ENCODE measurements around the gene PDZRN3.
"Not testable (repeated sequence)": the region's sequence is repeated elsewhere in the genome, so short reads cannot be mapped to it uniquely, and the experiment has no call there.

PDZRN3 gene

DNA sequence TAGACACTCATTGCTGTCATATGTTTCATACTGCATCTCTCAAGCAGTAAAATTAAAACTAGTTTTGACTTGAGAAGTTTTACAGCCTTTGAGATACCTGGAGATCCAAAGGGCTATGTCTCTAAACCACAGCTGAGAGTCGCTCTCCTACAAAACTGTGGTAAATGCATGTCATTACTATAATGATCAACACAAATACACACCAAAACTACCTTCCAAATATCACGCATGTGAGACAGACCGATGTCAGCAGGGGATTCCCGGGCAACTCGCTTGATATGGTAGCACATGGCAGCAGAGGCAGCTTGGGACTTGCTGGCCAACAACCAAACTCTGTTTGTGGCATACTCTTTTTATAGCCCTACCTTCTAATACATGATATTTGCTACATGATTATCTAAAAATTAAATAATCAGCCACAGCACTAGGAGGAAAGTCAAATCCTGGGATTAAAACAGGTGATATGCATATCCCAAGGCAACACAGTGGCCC is 56.3 kb downstream of the PDZRN3 start:
- H3K4me3 Mint-ChIP-seq: no peak overlapping the region
- H3K9me3 Mint-ChIP-seq: no peaks in the 10 kb centered on the region
- no peak overlapping the region for H3K27ac Mint-ChIP-seq
- DNase-seq (no peak), ATAC-seq (no peak)
- no peaks in the 10 kb centered on the region for H3K36me3 Mint-ChIP-seq (ENCODE audit: low read depth)
- peaks cover 26% of the 10 kb centered on the region for H3K27me3 Mint-ChIP-seq
- no peaks in the 10 kb centered on the region for H3K4me1 Mint-ChIP-seq

DNA sequence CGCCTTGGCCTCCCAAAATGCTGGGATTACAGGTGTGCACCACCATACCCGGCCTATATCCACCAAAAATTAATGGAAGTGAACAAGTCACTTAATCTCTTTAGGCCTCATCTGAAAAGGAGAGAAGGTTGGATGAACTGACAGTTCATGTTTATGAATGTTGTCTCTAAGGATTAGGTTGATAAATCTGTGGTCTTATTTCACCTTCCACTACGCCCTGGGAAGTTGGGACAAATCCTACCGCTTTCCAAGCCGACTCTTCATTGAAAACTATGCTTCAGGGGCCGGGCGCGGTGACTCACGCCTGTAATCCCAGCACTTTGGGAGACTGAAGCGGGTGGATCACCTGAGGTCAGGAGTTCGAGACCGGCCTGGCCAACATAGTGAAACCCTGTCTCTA is 59.4 kb downstream of the PDZRN3 start:
- H3K4me3 Mint-ChIP-seq; H3K36me3 Mint-ChIP-seq (ENCODE audit: low read depth); H3K27me3 Mint-ChIP-seq; H3K4me1 Mint-ChIP-seq; H3K9me3 Mint-ChIP-seq; DNase-seq; H3K27ac Mint-ChIP-seq; ATAC-seq: not testable (repeated sequence)

- Mint-ChIP-seq H3K4me1 (no peaks in the 10 kb centered on the region), H3K9me3 (no peaks in the 10 kb centered on the region), H3K27me3 (peaks cover 3% of the 10 kb centered on the region), H3K4me3 (no peak overlapping the region), H3K27ac (no peak overlapping the region), H3K36me3 (ENCODE audit: low read depth) (no peaks in the 10 kb centered on the region)
- ATAC-seq (no peak), DNase-seq (no peak)
Observed at GRCh38 chr3:73563896-73564582, 60.7 kb downstream of the PDZRN3 start.

DNA sequence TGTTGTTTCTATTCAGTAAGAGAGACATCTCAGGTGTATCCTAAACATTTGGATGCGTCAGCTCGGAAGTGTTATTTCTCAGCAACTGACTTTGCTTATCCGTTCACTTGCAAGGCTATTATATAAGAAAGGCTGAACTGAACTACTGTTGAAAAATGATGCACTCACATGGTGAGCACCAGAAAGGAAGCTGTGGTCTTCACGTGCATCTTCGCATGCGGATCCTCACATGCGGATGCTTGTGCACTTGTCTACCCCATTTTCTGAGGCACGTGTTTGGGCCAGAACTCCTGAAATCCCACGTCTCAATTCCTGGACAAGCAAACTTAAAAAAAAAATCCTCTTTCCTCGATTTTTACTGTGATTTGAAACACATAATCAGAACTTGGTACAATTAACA is 63.2 kb downstream of the PDZRN3 start:
- ATAC-seq (no peak), DNase-seq (no peak)
- no peaks in the 10 kb centered on the region for H3K4me1 Mint-ChIP-seq
- H3K27me3 Mint-ChIP-seq: no peaks in the 10 kb centered on the region
- no peak overlapping the region for H3K4me3 Mint-ChIP-seq
- no peaks in the 10 kb centered on the region for H3K36me3 Mint-ChIP-seq (ENCODE audit: low read depth)
- no peaks in the 10 kb centered on the region for H3K9me3 Mint-ChIP-seq
- H3K27ac Mint-ChIP-seq: no peak overlapping the region

DNA sequence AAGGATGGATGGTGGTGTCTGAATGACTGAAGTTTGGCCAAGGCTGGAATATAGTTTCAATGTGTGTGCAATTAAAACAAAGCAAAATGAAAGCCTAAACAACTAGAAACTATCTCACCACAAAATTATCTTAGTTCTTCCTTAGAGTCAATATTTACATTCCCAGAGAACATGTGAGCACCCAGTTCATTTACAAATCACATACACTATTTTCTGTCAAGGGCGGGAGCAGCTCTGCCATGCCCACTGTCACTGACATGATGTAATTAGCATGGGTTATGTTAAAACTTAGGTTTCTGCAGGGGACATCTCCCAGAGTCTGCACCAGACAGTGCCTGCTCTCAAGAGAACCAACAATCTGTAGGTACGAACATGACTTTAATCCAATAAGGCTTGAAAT is 65.0 kb downstream of the PDZRN3 start:
- Mint-ChIP-seq H3K9me3 (no peaks in the 10 kb centered on the region), H3K27me3 (no peaks in the 10 kb centered on the region), H3K4me1 (no peaks in the 10 kb centered on the region), H3K27ac (no peak overlapping the region), H3K36me3 (ENCODE audit: low read depth) (no peaks in the 10 kb centered on the region), H3K4me3 (no peak overlapping the region)
- no peak for ATAC-seq
- DNase-seq: no peak

DNA sequence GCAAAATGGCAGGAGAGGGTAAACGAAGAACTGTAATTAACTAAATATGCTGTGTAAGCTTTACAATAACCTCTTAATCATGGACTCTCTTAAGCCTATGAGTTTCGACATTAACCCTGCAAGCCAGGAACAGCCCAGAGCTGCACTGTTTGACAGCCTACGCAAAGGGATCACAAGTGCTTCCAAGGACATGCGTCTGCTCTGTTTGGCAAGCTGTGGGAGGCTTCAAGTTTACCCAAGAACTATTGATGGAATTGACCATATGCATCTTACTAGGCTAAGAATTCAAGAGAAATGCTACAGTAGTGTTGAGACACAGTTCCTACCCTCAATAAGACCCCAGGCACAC is 66.0 kb downstream of the PDZRN3 start:
- no peaks in the 10 kb centered on the region for H3K36me3 Mint-ChIP-seq (ENCODE audit: low read depth)
- no peak overlapping the region for H3K4me3 Mint-ChIP-seq
- H3K4me1 Mint-ChIP-seq: no peaks in the 10 kb centered on the region
- no peak for ATAC-seq
- H3K9me3 Mint-ChIP-seq: no peaks in the 10 kb centered on the region
- no peaks in the 10 kb centered on the region for H3K27me3 Mint-ChIP-seq
- no peak for DNase-seq
- no peak overlapping the region for H3K27ac Mint-ChIP-seq

DNA sequence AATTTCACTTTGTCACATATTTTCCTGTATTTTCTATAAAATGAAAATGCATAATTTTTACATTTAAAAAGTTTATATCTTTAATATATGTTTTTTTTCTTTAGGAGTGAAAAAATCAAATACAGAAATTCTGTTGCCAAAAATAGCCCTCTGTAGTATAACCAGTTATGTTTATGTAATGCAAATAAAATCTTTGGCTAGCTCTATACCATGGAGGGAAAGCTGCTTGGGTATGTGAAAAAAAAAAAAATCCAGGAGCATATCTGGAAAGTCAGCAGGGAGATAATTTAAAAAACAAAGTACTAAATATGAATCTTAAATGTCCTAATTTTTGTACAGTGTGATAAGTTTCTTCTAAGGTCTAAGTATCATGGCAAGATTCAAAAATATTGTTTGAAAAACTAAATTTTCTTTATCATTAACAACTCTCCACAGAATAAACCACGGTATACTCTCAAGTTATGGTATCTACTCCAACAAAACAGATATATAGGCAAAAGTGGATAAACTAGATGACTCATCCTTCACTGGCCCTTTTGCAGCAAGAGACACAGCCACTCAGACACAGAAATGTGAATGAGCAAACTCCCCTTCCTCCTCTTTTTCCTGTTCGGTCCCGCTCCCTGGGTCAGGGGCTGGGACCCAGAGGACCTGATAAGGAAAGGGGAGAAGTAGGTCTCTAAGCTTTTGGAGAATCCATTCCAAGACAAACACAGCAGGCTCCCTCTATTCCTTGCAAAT is 66.6 kb downstream of the PDZRN3 start:
- ATAC-seq: no peak
- Mint-ChIP-seq H3K9me3 (no peaks in the 10 kb centered on the region), H3K4me1 (no peaks in the 10 kb centered on the region), H3K4me3 (no peak overlapping the region), H3K27ac (no peak overlapping the region), H3K27me3 (no peaks in the 10 kb centered on the region), H3K36me3 (ENCODE audit: low read depth) (no peaks in the 10 kb centered on the region)
- DNase-seq: no peak

GRCh38 chr3:73556520-73557372 is 68.0 kb downstream of the PDZRN3 start:
- DNase-seq (no peak), ATAC-seq (no peak)
- H3K9me3 Mint-ChIP-seq: no peaks in the 10 kb centered on the region
- no peak overlapping the region for H3K4me3 Mint-ChIP-seq
- H3K27ac Mint-ChIP-seq: no peak overlapping the region
- no peaks in the 10 kb centered on the region for H3K27me3 Mint-ChIP-seq
- H3K4me1 Mint-ChIP-seq: no peaks in the 10 kb centered on the region
- no peaks in the 10 kb centered on the region for H3K36me3 Mint-ChIP-seq (ENCODE audit: low read depth)

GRCh38 chr3:73555076-73555475 is 69.7 kb downstream of the PDZRN3 start:
- DNase-seq: no peak

GRCh38 chr3:73552700-73553099 is 72.0 kb downstream of the PDZRN3 start:
- H3K4me1 Mint-ChIP-seq: no peaks in the 10 kb centered on the region
- H3K27me3 Mint-ChIP-seq: no peaks in the 10 kb centered on the region
- H3K36me3 Mint-ChIP-seq (ENCODE audit: low read depth): no peaks in the 10 kb centered on the region
- ATAC-seq: no peak
- no peaks in the 10 kb centered on the region for H3K9me3 Mint-ChIP-seq
- H3K27ac Mint-ChIP-seq: no peak overlapping the region
- H3K4me3 Mint-ChIP-seq: no peak overlapping the region
- DNase-seq: no peak

More at GRCh38 chr3:73555076-73555475, 69.7 kb downstream of the PDZRN3 start:
- H3K27ac Mint-ChIP-seq: no peak overlapping the region
- H3K4me3 Mint-ChIP-seq: no peak overlapping the region
- H3K36me3 Mint-ChIP-seq (ENCODE audit: low read depth): no peaks in the 10 kb centered on the region
- H3K4me1 Mint-ChIP-seq: no peaks in the 10 kb centered on the region
- no peaks in the 10 kb centered on the region for H3K9me3 Mint-ChIP-seq
- no peak for ATAC-seq
- no peaks in the 10 kb centered on the region for H3K27me3 Mint-ChIP-seq

DNA sequence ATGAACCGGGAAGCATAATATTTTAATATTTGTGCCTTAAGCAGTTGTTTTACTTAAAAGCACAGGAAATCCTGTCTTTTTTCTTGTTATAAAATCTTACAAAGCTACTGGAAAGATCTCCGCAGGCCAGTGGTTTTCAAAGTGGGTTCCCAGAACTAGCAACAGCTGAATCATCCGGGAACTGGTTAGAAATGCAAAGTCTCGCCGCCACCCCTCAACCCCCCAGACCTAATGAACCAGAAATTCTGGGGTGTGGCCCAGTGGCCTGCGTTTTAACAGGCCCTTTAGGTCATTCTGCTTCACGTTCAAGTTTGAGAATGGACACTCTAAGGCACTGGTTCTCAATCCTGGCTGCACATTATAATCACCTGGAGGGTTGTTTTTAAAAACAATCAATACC is 74.7 kb downstream of the PDZRN3 start:
- no peak for DNase-seq
- H3K36me3 Mint-ChIP-seq (ENCODE audit: low read depth): no peaks in the 10 kb centered on the region
- no peak overlapping the region for H3K4me3 Mint-ChIP-seq
- H3K9me3 Mint-ChIP-seq: no peaks in the 10 kb centered on the region
- ATAC-seq: no peak
- no peaks in the 10 kb centered on the region for H3K27me3 Mint-ChIP-seq
- H3K4me1 Mint-ChIP-seq: no peaks in the 10 kb centered on the region
- H3K27ac Mint-ChIP-seq: no peak overlapping the region

DNA sequence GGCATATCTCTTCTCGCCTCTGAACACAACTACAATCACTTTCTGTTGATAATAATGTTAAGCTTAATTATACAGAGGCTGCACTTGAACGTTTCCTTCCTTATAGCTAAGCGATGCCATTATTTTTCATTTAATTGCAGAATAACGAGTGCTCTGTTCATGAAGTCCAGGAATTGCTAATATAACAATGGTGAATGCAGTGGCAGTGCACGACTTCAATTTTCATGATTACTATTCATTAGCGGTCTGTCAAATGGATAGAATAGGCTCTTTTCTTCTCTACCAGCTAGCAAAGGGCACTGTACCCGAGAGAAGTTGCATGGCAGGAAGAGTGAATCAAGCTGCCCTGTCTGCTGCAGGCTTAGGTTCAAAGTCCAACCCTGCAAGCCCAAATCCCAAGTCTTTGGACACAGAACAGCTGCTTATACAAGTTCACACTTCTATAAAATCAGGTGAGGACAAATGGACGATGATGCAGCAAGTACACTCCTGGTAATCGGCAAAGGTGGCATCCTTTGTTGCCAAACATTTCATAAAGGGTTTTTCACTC is 75.6 kb downstream of the PDZRN3 start:
- Mint-ChIP-seq H3K36me3 (ENCODE audit: low read depth) (no peaks in the 10 kb centered on the region), H3K4me1 (no peaks in the 10 kb centered on the region), H3K27ac (no peak overlapping the region), H3K9me3 (no peaks in the 10 kb centered on the region), H3K27me3 (no peaks in the 10 kb centered on the region), H3K4me3 (no peak overlapping the region)
- no peak for DNase-seq
- no peak for ATAC-seq

- H3K4me1 Mint-ChIP-seq: no peaks in the 10 kb centered on the region
- H3K4me3 Mint-ChIP-seq: no peak overlapping the region
- no peak for DNase-seq
- no peaks in the 10 kb centered on the region for H3K36me3 Mint-ChIP-seq (ENCODE audit: low read depth)
- H3K27ac Mint-ChIP-seq: no peak overlapping the region
- H3K27me3 Mint-ChIP-seq: no peaks in the 10 kb centered on the region
- ATAC-seq: no peak
- no peaks in the 10 kb centered on the region for H3K9me3 Mint-ChIP-seq
Observed at GRCh38 chr3:73548436-73548835, 76.3 kb downstream of the PDZRN3 start.

DNA sequence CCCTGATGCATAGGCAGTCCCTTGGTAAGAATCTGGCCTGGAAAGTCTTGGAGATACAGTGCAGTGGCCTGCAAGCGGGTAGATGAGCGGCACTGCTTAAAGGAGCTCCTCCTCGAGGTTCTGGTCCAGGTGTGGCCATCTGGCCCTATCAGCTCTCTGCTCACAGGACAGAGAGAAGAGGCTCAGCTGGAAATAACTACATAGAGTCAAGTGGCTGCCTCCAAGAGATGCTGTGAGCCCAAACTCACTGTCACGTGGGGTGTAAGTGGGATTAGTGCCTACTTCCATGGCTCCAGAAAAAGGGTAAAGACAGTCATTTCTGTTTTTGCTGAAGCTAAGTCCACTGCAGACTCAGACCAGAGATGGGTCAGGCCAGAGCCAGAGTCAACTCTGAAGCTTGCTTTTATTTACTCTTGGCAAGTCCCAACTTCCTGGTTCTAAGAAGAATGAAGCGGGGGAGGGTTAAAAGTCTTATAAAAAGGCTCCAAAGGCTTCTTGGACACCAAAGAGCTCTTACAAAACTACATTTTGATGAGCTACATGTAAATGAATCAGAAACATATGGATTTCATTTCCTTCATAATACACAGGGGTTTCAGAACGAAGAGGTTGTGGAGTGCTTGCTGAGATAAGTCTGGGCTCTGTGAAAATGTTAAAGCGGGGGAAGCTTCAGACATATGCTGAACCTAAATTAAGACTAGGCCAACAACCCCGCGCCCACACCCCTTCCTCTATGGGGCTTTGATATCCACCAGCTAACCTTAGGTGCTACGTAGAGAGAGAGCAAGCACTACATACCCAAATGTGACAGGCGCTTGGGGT is 77.1 kb downstream of the PDZRN3 start:
- no peak overlapping the region for H3K4me3 Mint-ChIP-seq
- no peaks in the 10 kb centered on the region for H3K4me1 Mint-ChIP-seq
- H3K36me3 Mint-ChIP-seq (ENCODE audit: low read depth): no peaks in the 10 kb centered on the region
- H3K27me3 Mint-ChIP-seq: no peaks in the 10 kb centered on the region
- DNase-seq (no peak), ATAC-seq (no peak)
- H3K27ac Mint-ChIP-seq: no peak overlapping the region
- no peaks in the 10 kb centered on the region for H3K9me3 Mint-ChIP-seq

Data from activated naive CD8-positive, alpha-beta T cell treated with anti-CD3 and anti-CD28 coated beads, Interleukin-2, amount 50 U/mL, for 24 hours (primary cell).